Measurements from ENCODE around the gene SNX33.
A peak's percentile ranks its signal among the peaks of the same experiment; 100 is the strongest.

Gene SNX33

DNA sequence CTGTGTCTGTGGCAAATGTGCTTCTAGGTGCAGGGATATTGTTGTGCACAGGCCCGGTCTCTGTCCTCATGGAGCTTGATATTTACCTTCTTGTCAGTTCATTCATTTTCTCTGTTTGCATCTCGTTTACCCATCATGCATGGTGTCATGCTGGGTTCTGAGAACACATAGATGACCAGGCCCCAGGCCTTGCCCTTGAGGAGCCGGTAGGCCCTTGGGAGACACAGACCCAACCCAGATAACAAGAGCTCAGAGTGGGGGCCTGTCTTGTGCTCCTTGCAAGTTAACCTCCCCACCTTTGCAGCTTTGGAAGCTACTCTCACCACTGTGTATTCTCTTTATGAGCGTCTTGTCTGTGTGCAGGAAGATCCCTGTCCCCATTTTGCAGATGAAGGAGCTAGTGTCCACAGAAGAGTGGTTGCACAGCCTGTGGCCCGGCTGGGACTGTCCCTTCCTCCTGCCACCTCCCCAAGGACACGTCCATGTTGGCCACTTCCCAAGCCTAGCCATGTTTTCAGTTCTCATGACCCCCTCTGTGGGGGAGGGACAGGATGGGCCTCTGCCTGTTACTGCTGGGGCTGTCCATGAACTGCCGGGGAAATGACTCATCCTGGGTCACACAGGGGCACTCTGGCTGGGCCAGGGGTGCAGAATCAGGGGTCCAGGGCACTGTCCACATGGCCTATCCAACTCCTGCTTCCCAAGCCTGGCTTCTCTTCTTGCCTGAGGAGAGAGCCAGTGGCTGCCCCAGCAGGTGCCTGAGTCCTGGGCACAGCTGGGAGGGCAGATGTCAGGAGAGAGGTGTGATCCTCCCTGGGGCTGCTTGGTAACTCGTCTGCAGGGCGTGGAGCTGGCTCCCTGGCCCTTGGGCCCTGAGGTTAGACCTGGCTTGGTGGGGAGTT is 3.4 kb downstream of the SNX33 start:
- Histone ChIP-seq H3K27me3 (ENCODE audit: insufficient read depth, low read length, poor library complexity) (peaks cover 8% of the 10 kb centered on the region), H3K27ac (ENCODE audit: low read length) (no peak overlapping the region)

DNA sequence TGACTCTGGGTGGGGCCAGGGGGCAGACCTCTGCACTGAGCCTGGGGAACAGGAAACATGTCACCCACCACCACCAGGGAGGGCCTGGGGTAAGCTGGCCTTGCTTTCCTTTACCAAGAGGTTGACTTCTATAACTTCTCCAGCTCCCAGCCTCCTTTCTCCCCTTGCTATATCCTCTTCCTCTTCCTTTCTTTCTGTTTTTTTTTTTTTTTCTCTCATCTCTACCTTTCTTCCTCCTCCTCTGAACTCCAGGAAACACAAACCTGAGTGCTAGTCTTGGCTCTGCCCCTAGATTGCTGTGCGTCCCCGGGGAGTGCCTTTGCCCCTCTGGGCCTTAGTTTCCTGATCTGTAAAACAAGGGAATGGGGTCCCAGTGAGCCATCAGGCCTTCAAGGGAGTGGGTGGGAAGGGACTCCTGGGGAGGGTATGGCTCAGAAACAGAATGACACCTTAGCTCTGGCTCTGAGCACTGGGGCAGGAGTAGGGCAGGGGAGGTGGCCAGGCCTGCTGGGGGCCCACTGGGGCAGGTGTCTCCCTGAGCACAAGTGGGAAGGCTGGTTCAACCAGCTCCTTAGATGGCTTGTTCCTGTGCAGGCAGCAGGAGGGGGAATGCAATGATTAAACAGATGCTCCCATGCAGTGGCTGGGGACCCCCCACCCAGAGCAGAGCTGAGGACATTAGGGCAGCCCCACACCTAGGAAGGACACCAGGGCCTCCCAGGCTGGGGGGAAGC is 4.3 kb downstream of the SNX33 start:
- no peak overlapping the region for H3K9ac ChIP-seq (ENCODE audit: low read depth, low read length)
- H3K4me3 ChIP-seq (ENCODE audit: low read depth in 1 of 2, low read length in 2 of 2), result no peak overlapping the region
- no peaks in the 10 kb centered on the region for H3K36me3 ChIP-seq (ENCODE audit: insufficient read depth, low read length)
- no peaks in the 10 kb centered on the region for H4K20me1 ChIP-seq (ENCODE audit: insufficient read depth, low read length)
- DNase-seq, result peak; percentile 20
- peaks cover 9% of the 10 kb centered on the region for H3K4me1 ChIP-seq (ENCODE audit: insufficient read depth, low read length)
- no peak overlapping the region for H3K27ac ChIP-seq (ENCODE audit: low read length)
- H3K9me3 ChIP-seq (ENCODE audit: insufficient read depth, low read length, severe bottlenecking), result no peaks in the 10 kb centered on the region
- H3K4me2 ChIP-seq (ENCODE audit: insufficient read depth, low read length), result no peak overlapping the region
- no peaks in the 10 kb centered on the region for H3K79me2 ChIP-seq (ENCODE audit: insufficient read depth, low read length)
- ATAC-seq (ENCODE audit: insufficient read depth, low read depth), result 0 out of 3 replicates have a peak, but pooled peaks have one; percentile 13
- TF ChIP-seq EZH2 (IDR thresholded peaks at IDR 0.05; ENCODE audit: borderline replicate concordance, low read depth, low read length, severe bottlenecking), result no peak
- TF ChIP-seq, protein P1, sequence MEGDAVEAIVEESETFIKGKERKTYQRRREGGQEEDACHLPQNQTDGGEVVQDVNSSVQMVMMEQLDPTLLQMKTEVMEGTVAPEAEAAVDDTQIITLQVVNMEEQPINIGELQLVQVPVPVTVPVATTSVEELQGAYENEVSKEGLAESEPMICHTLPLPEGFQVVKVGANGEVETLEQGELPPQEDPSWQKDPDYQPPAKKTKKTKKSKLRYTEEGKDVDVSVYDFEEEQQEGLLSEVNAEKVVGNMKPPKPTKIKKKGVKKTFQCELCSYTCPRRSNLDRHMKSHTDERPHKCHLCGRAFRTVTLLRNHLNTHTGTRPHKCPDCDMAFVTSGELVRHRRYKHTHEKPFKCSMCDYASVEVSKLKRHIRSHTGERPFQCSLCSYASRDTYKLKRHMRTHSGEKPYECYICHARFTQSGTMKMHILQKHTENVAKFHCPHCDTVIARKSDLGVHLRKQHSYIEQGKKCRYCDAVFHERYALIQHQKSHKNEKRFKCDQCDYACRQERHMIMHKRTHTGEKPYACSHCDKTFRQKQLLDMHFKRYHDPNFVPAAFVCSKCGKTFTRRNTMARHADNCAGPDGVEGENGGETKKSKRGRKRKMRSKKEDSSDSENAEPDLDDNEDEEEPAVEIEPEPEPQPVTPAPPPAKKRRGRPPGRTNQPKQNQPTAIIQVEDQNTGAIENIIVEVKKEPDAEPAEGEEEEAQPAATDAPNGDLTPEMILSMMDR (IDR thresholded peaks at IDR 0.05; ENCODE audit: borderline replicate concordance, extremely low read depth, low read length, poor library complexity, severe bottlenecking), result no peak
- no peak overlapping the region for H2AFZ ChIP-seq (ENCODE audit: low read depth, low read length)
- peaks cover under 1% of the 10 kb centered on the region for H3K27me3 ChIP-seq (ENCODE audit: insufficient read depth, low read length, poor library complexity)

More for the DNA sequence above, 3.4 kb downstream of the SNX33 start:
- H2AFZ ChIP-seq (ENCODE audit: low read depth, low read length), result no peak overlapping the region
- H3K9me3 ChIP-seq (ENCODE audit: insufficient read depth, low read length, severe bottlenecking), result no peaks in the 10 kb centered on the region
- no peaks in the 10 kb centered on the region for H3K36me3 ChIP-seq (ENCODE audit: insufficient read depth, low read length)
- H3K4me2 ChIP-seq (ENCODE audit: insufficient read depth, low read length), result no peak overlapping the region
- H3K4me3 ChIP-seq (ENCODE audit: low read depth in 1 of 2, low read length in 2 of 2), result no peak overlapping the region
- H4K20me1 ChIP-seq (ENCODE audit: insufficient read depth, low read length), result no peaks in the 10 kb centered on the region
- no peaks in the 10 kb centered on the region for H3K79me2 ChIP-seq (ENCODE audit: insufficient read depth, low read length)
- no peak for TF ChIP-seq EZH2 (IDR thresholded peaks at IDR 0.05; ENCODE audit: borderline replicate concordance, low read depth, low read length, severe bottlenecking)
- TF ChIP-seq, protein P1 (IDR thresholded peaks at IDR 0.05; ENCODE audit: borderline replicate concordance, extremely low read depth, low read length, poor library complexity, severe bottlenecking), result no peak
- DNase-seq, result no peak
- no peak for ATAC-seq (ENCODE audit: insufficient read depth, low read depth)
- no peak overlapping the region for H3K9ac ChIP-seq (ENCODE audit: low read depth, low read length)
- H3K4me1 ChIP-seq (ENCODE audit: insufficient read depth, low read length), result peaks cover 16% of the 10 kb centered on the region

DNA sequence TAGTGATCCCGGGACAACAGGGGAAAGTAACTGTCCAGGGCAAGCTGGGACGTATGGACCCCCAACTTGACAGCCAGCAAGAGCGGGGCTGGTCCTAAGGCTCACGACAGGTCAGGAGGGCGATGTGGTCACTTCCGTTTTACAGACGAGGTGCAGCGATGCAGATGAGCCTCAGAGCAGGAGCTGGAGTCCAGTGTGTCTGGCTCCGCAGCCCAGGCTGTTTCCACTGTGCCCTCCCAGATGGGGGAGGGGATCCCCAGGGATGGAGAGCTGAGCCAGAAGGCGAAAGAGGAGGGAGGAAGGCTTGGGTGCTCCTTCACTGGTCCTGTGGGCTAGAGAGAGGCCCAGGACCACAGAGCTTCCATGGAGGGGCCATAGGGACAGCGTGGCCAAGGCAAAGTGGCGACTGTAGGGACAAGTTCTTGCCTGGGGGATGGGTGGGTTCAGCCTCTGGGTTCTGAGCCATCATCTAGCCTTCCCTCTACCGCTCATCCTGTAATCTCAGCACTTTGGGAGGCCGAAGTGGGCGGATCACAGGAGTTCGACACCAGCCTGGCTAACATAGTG is 5.7 kb downstream of the SNX33 start:
- Histone ChIP-seq H3K4me3 (ENCODE audit: low read depth in 1 of 2, low read length in 2 of 2) (no peak overlapping the region), H3K27me3 (ENCODE audit: insufficient read depth, low read length, poor library complexity) (no peaks in the 10 kb centered on the region), H3K9ac (ENCODE audit: low read depth, low read length) (no peak overlapping the region), H3K27ac (ENCODE audit: low read length) (no peak overlapping the region), H3K79me2 (ENCODE audit: insufficient read depth, low read length) (no peaks in the 10 kb centered on the region), H3K4me1 (ENCODE audit: insufficient read depth, low read length) (no peaks in the 10 kb centered on the region), H3K9me3 (ENCODE audit: insufficient read depth, low read length, severe bottlenecking) (no peaks in the 10 kb centered on the region), H3K4me2 (ENCODE audit: insufficient read depth, low read length) (no peak overlapping the region), H2AFZ (ENCODE audit: low read depth, low read length) (no peak overlapping the region), H3K36me3 (ENCODE audit: insufficient read depth, low read length) (no peaks in the 10 kb centered on the region), H4K20me1 (ENCODE audit: insufficient read depth, low read length) (no peaks in the 10 kb centered on the region)
- DNase-seq (no peak), ATAC-seq (ENCODE audit: insufficient read depth, low read depth) (no peak)
- TF ChIP-seq, protein P1 (IDR thresholded peaks at IDR 0.05; ENCODE audit: borderline replicate concordance, extremely low read depth, low read length, poor library complexity, severe bottlenecking), result no peak
- no peak for TF ChIP-seq EZH2 (IDR thresholded peaks at IDR 0.05; ENCODE audit: borderline replicate concordance, low read depth, low read length, severe bottlenecking)
